HG02798 (cell line): ENCODE results near the gene NGF.
"Not testable (repeated sequence)": the region's sequence is repeated elsewhere in the genome, so short reads cannot be mapped to it uniquely, and the experiment has no call there.

Experiments
- ATAC-seq: cut with Tn5 transposase; IDR thresholded peaks from one replicate; pipeline ENCODE4 v1.9.1; 2021; ENCODE audit warnings: mild to moderate bottlenecking; ENCODE audit not compliant: unreplicated experiment, poor library complexity

NGF gene

GRCh38 chr1:115337633-115338456 lies at the start of gene NGF:
NGF (minus strand) TSS chr1:115338249; CDS start chr1:115286795, 51,454 bp downstream.
- ATAC-seq, result no peak

GRCh38 chr1:115383455-115383854 lies 45.4 kb upstream of the NGF start:
- not testable (repeated sequence) for ATAC-seq

GRCh38 chr1:115379943-115380342 lies 41.9 kb upstream of the NGF start:
- no peak for ATAC-seq

GRCh38 chr1:115377411-115377810 lies 39.4 kb upstream of the NGF start:
- no peak for ATAC-seq

GRCh38 chr1:115374598-115374997 lies 36.5 kb upstream of the NGF start:
- no peak for ATAC-seq

GRCh38 chr1:115373305-115373704 lies 35.3 kb upstream of the NGF start:
- ATAC-seq, result no peak

- no peak for ATAC-seq
Measured at GRCh38 chr1:115365738-115366137, 27.7 kb upstream of the NGF start.

GRCh38 chr1:115364780-115365155 lies 26.7 kb upstream of the NGF start:
- no peak for ATAC-seq

GRCh38 chr1:115364046-115364779 lies 26.2 kb upstream of the NGF start:
- ATAC-seq, result no peak

GRCh38 chr1:115363171-115363570 lies 25.1 kb upstream of the NGF start:
- no peak for ATAC-seq

GRCh38 chr1:115360505-115361129 lies 22.6 kb upstream of the NGF start:
- ATAC-seq, result not testable (repeated sequence)

GRCh38 chr1:115359787-115360452 lies 21.9 kb upstream of the NGF start:
- ATAC-seq, result not testable (repeated sequence)

GRCh38 chr1:115356356-115356755 lies 18.3 kb upstream of the NGF start:
- no peak for ATAC-seq

- no peak for ATAC-seq
Measured at GRCh38 chr1:115355069-115355468, 17.0 kb upstream of the NGF start.

- no peak for ATAC-seq
Measured at GRCh38 chr1:115351143-115351542, 13.1 kb upstream of the NGF start.

GRCh38 chr1:115348636-115349035 lies 10.6 kb upstream of the NGF start:
- ATAC-seq, result no peak

GRCh38 chr1:115347282-115347681 lies 9.2 kb upstream of the NGF start:
- no peak for ATAC-seq

GRCh38 chr1:115343200-115343737 lies 5.2 kb upstream of the NGF start:
- ATAC-seq, result no peak

- ATAC-seq, result no peak
Measured at GRCh38 chr1:115341948-115342347, 3.9 kb upstream of the NGF start.

GRCh38 chr1:115340879-115341278 lies 2.8 kb upstream of the NGF start:
- ATAC-seq, result no peak
